K562 (cell line): ENCODE measurements around the gene SRRT. TPM values are rescaled to one million over a fixed set of nuclear protein-coding genes. Genes with fewer than 3 reads are reported as not detected.

ENCODE experiments used
- ATAC-seq: fragments of 200-7000 bp; cut with Tn5 transposase; 3 replicates; pipeline ENCODE4 v1.9.1; 2020; ENCODE audit warnings: moderate library complexity
- BruUV-seq: library from RNA; stranded (reverse); fragments of 400-500 nt; replicated peaks from 2 replicates; lab custom pipeline; 2021; lab: Mats Ljungman, UMichigan
- CTCF ChIA-PET: fragments of 300-600 bp; formaldehyde crosslinking; extraction: SDS; loops from one replicate; lab custom pipeline; 2021; ENCODE audit warnings: low intra/inter-chr PET ratio; lab: Yijun Ruan, JAX
- POLR2A ChIA-PET: fragments of 300-600, 350-650 bp; sonication (Branson Sonifier 250); formaldehyde crosslinking; extraction: SDS; loops from one replicate; lab custom pipeline; 2021; ENCODE audit warnings: antibody characterized with exemption, inconsistent platforms; lab: Yijun Ruan, JAX
- DNase-seq, 4 experiments: peaks; one replicate each; pipeline versions ENCODE4 v3.0.0 to v3.0.0-alpha.2; 2011 to 2018; ENCODE audit warnings: low spot score in 3 of 4, mixed read lengths in 3 of 4; ENCODE audit errors: extremely low read depth in 1 of 4
- FAIRE-seq: peaks from 2 replicates; lab custom pipeline; 2011; peaks lifted over from hg19 to GRCh38; lab: Jason Lieb, UNC
- H2AFZ ChIP-seq: 2 replicates; pipeline ENCODE4 v1.6.0; 2011; ENCODE audit warnings: low read depth, low read length, control low read depth, inconsistent platforms
- H3K27ac ChIP-seq: fragments of 200-600 bp; 3 replicates; pipeline ENCODE4 v1.8.0; 2011; ENCODE audit warnings: low read depth, mild to moderate bottlenecking, control low read depth, inconsistent platforms, low read length, moderate library complexity, mixed read lengths; ENCODE audit errors: extremely low read depth
- H3K27me3 ChIP-seq, 2 experiments: fragments of 300-600 bp in 1 of 2; 2 replicates in 1 of 2; 3 replicates in 1 of 2; pipeline versions ENCODE4 v1.6.0 to v1.8.0; 2011; ENCODE audit warnings: inconsistent platforms in 2 of 2, low read length in 2 of 2, mild to moderate bottlenecking in 1 of 2, mixed read lengths in 1 of 2, moderate library complexity in 1 of 2; ENCODE audit not compliant: control insufficient read depth in 2 of 2, insufficient read depth in 2 of 2
- H3K36me3 ChIP-seq: fragments of 300-600 bp; 3 replicates; pipeline ENCODE4 v1.8.0; 2011; ENCODE audit warnings: mild to moderate bottlenecking, low read length, inconsistent platforms; ENCODE audit not compliant: control insufficient read depth, insufficient read depth
- H3K4me1 ChIP-seq, 2 experiments: fragments of 200-600 bp in 1 of 2; replicated peaks in 1 of 2; 2 replicates in 1 of 2; 3 replicates in 1 of 2; pipeline versions ENCODE4 v1.5.1 to v1.8.0; 2011; ENCODE audit warnings: inconsistent platforms in 2 of 2, low read length in 2 of 2, mild to moderate bottlenecking in 1 of 2, mixed read lengths in 1 of 2, moderate library complexity in 1 of 2; ENCODE audit not compliant: control insufficient read depth in 2 of 2, insufficient read depth in 2 of 2
- H3K4me2 ChIP-seq: 2 replicates; pipeline ENCODE4 v1.6.1; 2011; ENCODE audit warnings: low read length, control low read depth, inconsistent platforms, mixed read lengths; ENCODE audit not compliant: insufficient read depth
- H3K4me3 ChIP-seq: fragments of 200-600 bp; sonication (generic), shearing (Covaris generic); 2 replicates; pipeline ENCODE4 v1.5.1; 2016; ENCODE audit warnings: control low read depth, inconsistent platforms
- H3K79me2 ChIP-seq: fragments of 200-600 bp; 3 replicates; pipeline ENCODE4 v1.8.0; 2011; ENCODE audit warnings: low read length, inconsistent platforms; ENCODE audit not compliant: control insufficient read depth, insufficient read depth
- H3K9ac ChIP-seq, 2 experiments: 2 replicates each; pipeline versions ENCODE4 v1.6.0 to v1.6.1; 2011; ENCODE audit warnings: low read depth in 2 of 2, low read length in 2 of 2, control low read depth in 1 of 2, inconsistent platforms in 1 of 2, mild to moderate bottlenecking in 1 of 2, mixed read lengths in 1 of 2; ENCODE audit not compliant: insufficient read depth in 1 of 2
- H3K9me1 ChIP-seq: one replicate; pipeline ENCODE4 v1.6.0; 2011; ENCODE audit warnings: inconsistent platforms, mild to moderate bottlenecking, low read length, moderate library complexity; ENCODE audit not compliant: control insufficient read depth, insufficient read depth
- H3K9me3 ChIP-seq: replicated peaks from 2 replicates; pipeline ENCODE4 v1.5.1; 2011; ENCODE audit warnings: low read depth, low read length, inconsistent platforms; ENCODE audit not compliant: control insufficient read depth, insufficient read depth
- H4K20me1 ChIP-seq: replicated peaks from 2 replicates; pipeline ENCODE4 v1.6.1; 2011; ENCODE audit warnings: low read length, inconsistent platforms, mixed read lengths; ENCODE audit not compliant: control insufficient read depth, insufficient read depth
- CSDE1 ChIP-seq, 2 experiments: fragments of 450-650 bp; IDR thresholded peaks; 2 replicates each; pipeline ENCODE4 v1.6.1; 2016; ENCODE audit warnings: mild to moderate bottlenecking in 1 of 2
- KLF16 ChIP-seq: IDR thresholded peaks from 2 replicates; pipeline ENCODE4 v1.6.1; 2016; ENCODE audit warnings: antibody characterized with exemption
- ZNF780A ChIP-seq: fragments of 250-450 bp; sonication (Bioruptor Pico); IDR thresholded peaks from 2 replicates; pipeline ENCODE4 v1.5.0; 2021; ENCODE audit warnings: mild to moderate bottlenecking
- WGBS: fragments of 100-300 bp; shearing (Covaris generic); methylation state at CpG from one replicate; pipeline ENCODE4 v1.1.6; 2016; ENCODE audit warnings: low coverage, mixed read lengths; ENCODE audit not compliant: insufficient coverage; ENCODE audit errors: missing lambda C conversion rate; 5-methylcytosine and 5-hydroxymethylcytosine counted together
- in situ Hi-C: fragments of 300-500 bp; cut with MboI; formaldehyde crosslinking; loops from 4 replicates; pipeline ENCODE4 v1.15.0; 2018; ENCODE audit warnings: inconsistent platforms, mixed read lengths
- intact Hi-C: fragments of 100-400 bp; cut with micrococcal nuclease; formaldehyde crosslinking; loops from 2 replicates; pipeline ENCODE4 v1.14.2; 2022
- polyA plus RNA-seq, 8 experiments: library from polyadenylated mRNA; depleted of rRNA in 4 of 8; stranded (reverse) in 5 of 8; unstranded in 3 of 8; fragments of >200 nt; fragmentation: Nextera tagmentation in 2 of 8; fragmentation: Illumina TruSeq in 1 of 8; extraction: Ambion mirVana in 2 of 8; extraction: Trizol in 1 of 8; gene quantifications; 2 replicates each; pipeline versions ENCODE4 v1.2.1 to v1.2.3, GENCODE V29; 2011 to 2014; ENCODE audit warnings: inconsistent platforms in 1 of 8, missing spikeins in 1 of 8
- total RNA-seq, 7 experiments: library from RNA; depleted of rRNA in 6 of 7; stranded (reverse); fragments of >200 nt in 6 of 7; fragmentation: Illumina TruSeq in 2 of 7; extraction: Trizol in 2 of 7; gene quantifications; 2 replicates each; pipeline versions ENCODE4 v1.2.1 to v1.2.3, GENCODE V29; 2011 to 2021; ENCODE audit warnings: low replicate concordance in 1 of 7
- TF ChIP-seq, protein P1 (sequence below): fragments of 450-650 bp; IDR thresholded peaks from 2 replicates; pipeline ENCODE4 v1.6.1; 2016

The SRRT gene
- total and polyA plus RNA-seq, 9 of the 15 experiments (the other 6 are each of a cell fraction or from before 2014, with no cell fraction given): 10.3 to 263 (median 84.4) TPM

DNA sequence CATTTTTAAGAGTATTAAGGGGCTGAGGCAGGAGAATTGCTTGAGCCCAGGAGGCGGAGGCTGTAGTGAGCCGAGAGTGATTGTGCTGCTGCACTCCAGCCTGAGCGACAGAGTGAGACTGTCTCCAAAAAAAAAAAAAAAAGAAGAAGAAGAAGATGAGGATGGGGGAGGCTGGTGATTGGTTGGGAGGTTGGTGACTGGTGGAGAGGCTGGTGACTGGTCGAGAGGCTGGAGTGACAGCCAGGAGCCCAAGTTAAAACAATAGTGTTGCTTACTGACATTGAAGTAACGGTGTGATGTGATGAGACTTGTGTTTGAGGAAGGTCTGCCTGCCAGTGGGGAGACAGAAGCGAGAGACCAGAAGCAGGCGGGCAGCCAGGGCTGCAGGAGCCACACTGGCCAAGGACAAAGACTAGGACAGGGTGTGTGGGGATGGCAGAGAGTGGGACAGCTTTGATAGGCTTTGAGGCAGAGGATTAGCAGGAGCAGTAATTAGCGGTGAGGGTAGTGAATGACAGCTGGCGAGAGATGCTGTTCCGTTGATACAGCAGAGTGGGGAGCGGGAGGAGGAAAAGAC, 4.9 kb downstream of the SRRT start:
- no peaks in the 10 kb centered on the region for H3K9me3 ChIP-seq
- ATAC-seq (no peak), DNase-seq (peak in 3 of 4 experiments; percentile 21 to 60 (median 53)), FAIRE-seq (no peak)
- peaks cover 72% of the 10 kb centered on the region for H3K79me2 ChIP-seq
- H3K9ac ChIP-seq: peak overlapping the region in 1 of 2 experiments; percentile 79; a peak in 2 of 4 replicates
- peaks cover 11 to 39% of the 10 kb centered on the region in 2 experiments; a peak in 4 of 5 replicates for H3K4me1 ChIP-seq
- peaks cover 4% of the 10 kb centered on the region for H3K9me1 ChIP-seq
- H3K4me2 ChIP-seq: no peak overlapping the region
- peaks cover 18% of the 10 kb centered on the region; the same call in 1 of the 2 replicates for H4K20me1 ChIP-seq
- no TSS peak for BruUV-seq
- TF ChIP-seq, protein P1, sequence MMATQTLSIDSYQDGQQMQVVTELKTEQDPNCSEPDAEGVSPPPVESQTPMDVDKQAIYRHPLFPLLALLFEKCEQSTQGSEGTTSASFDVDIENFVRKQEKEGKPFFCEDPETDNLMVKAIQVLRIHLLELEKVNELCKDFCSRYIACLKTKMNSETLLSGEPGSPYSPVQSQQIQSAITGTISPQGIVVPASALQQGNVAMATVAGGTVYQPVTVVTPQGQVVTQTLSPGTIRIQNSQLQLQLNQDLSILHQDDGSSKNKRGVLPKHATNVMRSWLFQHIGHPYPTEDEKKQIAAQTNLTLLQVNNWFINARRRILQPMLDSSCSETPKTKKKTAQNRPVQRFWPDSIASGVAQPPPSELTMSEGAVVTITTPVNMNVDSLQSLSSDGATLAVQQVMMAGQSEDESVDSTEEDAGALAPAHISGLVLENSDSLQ: peak; percentile 78
- TF ChIP-seq KLF16: no peak
- no peak for TF ChIP-seq CSDE1 (IDR thresholded peaks at IDR 0.05)
- no peak for TF ChIP-seq ZNF780A (CRISPR knock-in tag)
- no peak overlapping the region for H3K27ac ChIP-seq
- 91% methylated on average over 10 of the region's 11 CpGs for whole genome bisulfite sequencing
- ChIA-PET POLR2A (interaction anchor here (0.6 to 1.6 kb wide), 2 partner anchors 9 to 38 kb away, joined by 4 read pairs; partner anchors contain the start of gene UFSP1), CTCF (no interaction called here)
- intact Hi-C loops: no loop called here
- H3K36me3 ChIP-seq: peaks cover 93% of the 10 kb centered on the region
- in situ Hi-C loops: no loop called here
- no peak overlapping the region for H2AFZ ChIP-seq
- no peaks in the 10 kb centered on the region for H3K27me3 ChIP-seq
- H3K4me3 ChIP-seq: no peak overlapping the region
